ENCODE measurements around the gene MUC20.
"Not testable (repeated sequence)": the region's sequence is repeated elsewhere in the genome, so short reads cannot be mapped to it uniquely, and the experiment has no call there.

The MUC20 gene, protein sequence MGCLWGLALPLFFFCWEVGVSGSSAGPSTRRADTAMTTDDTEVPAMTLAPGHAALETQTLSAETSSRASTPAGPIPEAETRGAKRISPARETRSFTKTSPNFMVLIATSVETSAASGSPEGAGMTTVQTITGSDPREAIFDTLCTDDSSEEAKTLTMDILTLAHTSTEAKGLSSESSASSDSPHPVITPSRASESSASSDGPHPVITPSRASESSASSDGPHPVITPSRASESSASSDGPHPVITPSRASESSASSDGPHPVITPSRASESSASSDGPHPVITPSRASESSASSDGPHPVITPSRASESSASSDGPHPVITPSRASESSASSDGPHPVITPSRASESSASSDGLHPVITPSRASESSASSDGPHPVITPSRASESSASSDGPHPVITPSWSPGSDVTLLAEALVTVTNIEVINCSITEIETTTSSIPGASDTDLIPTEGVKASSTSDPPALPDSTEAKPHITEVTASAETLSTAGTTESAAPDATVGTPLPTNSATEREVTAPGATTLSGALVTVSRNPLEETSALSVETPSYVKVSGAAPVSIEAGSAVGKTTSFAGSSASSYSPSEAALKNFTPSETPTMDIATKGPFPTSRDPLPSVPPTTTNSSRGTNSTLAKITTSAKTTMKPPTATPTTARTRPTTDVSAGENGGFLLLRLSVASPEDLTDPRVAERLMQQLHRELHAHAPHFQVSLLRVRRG

DNA sequence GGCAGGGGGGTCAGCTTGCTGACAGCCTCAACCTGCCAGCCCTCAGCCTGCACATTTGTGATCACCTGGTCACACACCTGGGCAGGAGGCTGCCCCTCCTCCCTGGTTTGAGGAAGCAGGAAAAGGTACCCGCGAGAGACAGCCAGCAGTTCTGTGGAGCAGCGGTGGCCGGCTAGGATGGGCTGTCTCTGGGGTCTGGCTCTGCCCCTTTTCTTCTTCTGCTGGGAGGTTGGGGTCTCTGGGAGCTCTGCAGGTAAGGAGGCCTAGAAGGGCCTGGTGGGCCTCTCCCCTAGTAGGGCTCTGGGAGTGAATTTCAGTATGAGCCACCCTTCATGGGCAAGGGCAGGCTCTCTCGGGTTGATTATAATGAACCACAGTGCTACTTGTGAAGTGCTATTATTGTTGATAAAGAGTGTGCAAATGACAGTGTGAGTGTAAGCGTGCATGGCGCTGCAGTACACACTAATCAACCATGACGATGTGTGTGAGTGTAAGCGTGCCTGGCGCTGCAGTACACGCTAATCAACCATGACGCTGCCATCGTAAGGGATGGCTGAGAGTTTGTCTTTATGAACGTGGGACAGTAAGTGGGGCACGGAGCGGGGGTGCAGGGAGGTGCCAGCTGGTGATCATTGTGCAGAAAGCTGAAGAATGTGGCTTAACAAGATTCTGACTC, at the start of gene MUC20:
Gene MUC20 (plus strand): TSS at position 148 of the 676 bp plus-strand sequence. CDS start 30 bp downstream, at position 178.
- DNase-seq = not testable (repeated sequence)

DNA sequence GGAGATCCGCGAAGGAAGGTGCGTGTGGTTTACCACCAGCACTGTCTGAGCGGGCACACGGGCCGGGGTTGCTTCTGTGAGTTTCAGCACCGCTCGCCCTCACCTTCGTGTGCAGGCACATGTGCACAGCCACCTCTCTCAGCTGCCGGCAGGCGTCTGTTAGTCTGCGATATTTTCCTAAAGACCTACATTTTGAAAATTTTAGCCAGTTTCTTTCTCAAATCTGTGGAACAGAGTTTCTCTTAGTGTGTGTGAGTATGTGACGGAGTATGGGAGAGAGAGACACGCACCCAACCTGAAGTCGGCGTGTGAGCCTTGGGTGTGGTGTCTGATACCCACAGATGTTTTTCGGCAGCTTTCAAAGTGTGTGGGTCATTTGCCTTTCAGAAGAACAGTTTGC, 49.5 kb upstream of the MUC20 start:
- not testable (repeated sequence) for DNase-seq

DNA sequence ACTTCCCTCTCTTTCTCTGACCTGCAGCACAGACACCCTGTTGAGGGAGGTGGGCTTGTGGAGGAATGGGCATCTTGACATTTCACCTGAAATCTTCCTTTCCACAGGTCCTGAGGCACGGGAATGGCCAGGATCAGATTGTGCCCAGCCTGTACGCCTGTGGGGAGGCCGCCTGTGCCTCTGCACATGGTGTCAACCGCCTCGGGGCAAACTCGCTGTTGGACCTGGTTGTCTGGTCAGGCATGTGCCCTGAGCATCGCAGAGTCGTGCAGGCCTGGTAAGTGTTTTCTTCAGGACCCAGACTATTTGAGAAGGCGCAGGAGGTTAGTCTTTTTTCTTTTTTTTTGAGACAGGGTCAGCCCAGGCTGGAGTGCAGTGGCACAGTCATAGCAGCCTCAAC, 47.1 kb upstream of the MUC20 start:
- not testable (repeated sequence) for DNase-seq

DNA sequence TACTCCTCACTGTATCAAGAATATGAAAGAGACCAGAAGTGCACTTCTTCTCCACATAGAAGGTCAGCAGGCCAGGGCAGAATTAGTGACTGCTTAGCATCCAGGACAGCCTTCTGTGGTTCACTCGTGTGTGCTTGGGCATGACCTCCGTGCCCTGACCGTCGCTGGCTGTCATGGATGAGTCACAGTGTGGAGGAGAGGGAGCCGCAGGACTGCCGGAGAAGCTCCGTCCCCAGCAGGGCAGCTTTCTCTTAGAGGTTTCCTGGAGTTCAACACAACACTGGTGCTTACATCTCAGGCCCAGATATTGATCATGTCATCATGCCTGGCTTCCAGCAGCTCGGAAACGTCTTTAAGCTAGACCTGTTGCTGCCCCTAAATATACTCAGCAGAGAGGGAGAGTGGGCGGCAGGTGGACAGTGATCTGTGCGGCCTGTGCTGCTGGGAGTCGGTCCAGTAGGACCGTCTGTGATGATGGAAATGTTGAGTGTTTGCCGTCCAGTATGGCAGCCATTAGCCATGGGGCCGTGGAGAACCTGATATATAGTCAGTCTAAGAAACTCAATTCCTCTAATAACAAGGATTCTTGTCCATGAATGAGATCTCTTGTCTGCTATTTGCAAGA, 42.3 kb upstream of the MUC20 start:
- DNase-seq = not testable (repeated sequence)

DNA sequence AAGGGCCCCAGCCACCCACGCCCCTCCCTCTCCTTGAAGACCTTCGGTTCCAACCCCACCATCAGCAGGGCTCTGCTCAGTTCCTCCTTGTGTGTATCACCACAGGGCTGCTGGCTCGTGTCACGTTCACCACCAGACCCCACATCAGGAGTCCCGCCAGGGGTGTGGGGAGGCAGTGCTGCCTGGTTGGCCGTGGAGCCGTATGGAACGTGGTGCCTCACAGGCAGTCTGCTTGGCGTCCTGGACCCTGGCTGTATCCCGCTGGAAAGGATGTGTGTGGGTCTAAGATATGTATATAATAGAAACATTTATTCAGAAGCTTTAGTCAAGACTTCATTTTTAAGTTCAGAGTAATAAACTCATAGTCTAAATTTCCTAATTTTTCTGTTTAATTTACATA, 40.1 kb upstream of the MUC20 start:
- DNase-seq = not testable (repeated sequence)

DNA sequence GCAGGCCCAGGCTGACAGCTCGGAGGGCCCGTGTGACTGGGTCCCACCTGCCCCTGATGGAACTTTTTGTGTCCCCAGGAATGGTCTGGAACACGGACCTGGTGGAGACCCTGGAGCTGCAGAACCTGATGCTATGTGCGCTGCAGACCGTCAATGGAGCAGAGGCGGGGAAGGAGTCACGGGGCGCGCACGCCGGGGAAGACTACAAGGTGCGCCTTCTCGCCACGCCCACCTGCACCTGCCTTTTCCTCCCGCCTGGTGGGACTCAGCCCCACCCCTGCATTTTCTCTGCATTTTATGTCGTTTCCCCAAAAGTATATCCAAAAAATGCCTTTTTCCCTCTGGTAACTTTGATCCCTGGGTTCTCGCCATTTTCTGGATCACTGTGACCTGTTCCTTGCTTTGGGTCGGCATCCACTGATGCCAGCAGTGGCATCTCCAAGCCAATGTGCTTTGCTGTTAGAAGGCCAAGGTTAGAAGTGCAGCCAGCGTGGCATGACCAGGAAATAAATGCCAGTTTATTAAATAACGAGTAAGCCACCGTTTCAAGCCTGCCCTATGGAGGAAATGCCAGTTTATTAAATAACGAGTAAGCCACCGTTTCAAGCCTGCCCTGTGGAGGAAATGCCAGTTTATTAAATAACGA, 39.2 kb upstream of the MUC20 start:
- not testable (repeated sequence) for DNase-seq

DNA sequence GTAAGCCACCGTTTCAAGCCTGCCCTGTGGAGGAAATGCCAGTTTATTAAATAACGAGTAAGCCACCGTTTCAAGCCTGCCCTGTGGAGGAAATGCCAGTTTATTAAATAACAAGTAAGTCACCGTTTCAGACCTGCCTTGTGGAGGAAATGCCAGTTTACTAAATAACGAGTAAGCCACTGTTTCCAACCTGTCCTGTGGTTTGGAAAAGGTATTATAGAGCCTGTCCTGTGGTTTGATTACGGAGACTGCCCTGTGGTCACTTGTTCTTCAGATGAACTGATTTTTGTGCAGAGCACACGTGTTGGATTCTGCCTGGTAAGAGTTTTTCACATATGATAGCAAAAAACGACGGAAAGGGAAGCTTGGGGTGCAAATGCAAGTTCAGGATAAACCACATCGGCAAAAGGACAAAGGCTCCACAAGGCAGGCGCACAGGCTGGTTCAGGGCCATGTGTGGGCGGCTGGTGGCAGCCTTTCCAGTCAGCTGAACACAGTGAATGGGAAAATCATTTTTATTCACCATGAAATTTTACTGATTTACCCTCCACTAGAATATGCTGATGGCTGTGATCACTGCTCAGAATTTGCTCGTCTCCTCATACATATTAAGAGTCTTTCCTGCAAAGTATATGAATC, 38.6 kb upstream of the MUC20 start:
- not testable (repeated sequence) for DNase-seq

DNA sequence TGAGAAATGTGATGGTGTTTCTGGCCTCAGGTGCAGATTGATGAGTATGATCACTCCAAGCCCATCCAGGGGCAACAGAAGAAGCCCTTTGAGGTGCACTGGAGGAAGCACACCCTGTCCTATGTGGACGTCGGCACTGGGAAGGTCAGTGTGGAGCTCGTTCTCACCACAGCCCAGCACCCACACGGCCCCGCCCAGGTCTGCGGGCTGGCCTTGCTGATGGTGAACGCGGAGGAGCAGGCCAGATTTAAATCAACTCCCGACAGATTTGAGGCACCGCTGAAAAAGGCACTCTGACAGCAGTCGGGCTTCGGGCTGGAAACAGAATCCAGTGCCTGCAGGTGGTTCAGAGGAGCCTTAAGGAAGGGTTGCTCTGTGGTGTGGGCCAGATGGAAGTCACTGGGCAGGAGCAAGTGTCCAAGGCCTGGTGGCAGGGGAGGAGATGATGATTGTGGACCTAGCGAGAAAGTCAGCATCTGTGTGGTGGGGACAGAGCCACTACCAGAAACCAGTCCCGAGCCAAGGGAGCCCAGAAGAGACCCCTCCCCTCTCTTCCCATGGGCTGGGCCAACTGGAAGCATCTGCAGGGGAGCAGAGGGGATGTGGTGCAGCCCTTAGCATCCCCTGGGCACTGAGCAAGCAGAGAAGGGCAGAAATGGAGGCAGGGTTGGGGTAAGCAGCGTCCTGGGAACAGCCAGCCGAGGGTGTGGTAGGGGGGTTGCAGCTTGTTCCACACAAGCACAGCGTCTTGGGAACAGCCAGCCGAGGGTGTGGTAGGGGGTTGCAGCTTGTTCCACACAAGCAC, 36.9 kb upstream of the MUC20 start:
- not testable (repeated sequence) for DNase-seq

DNA sequence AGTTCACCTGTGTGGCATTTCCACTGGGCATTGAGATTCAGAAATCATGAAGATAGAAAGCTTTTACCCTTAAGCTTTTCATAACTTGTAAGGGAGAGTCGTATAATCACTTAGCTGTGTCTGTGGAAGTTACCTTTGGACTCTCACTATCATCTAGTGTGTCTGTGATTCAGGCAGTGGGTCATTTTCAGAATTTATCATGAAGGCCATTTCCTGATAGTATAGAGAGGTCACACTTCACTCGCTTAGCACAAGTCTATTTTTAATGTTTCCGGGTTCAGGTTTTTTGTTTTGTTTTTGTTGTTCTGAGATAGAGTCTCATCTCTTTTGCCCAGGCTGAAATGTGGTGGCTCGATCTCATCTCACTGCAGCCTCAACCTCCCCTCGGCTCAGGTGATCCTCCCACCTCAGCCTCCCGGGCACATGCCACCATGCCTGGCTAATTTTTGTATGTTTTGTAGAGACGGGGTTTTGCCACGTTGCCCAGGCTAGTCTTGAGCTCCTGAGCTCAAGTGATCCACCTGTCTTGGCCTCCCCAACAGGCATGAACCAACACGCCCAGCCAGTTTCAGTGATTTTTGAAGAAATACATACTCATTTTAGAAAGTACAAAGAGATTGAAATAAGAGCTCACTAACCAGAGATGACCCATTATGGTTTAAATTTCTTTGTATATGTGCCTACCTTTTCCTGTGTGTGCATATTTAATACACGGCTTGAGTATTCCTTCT, 36.1 kb upstream of the MUC20 start:
- DNase-seq = not testable (repeated sequence)

DNA sequence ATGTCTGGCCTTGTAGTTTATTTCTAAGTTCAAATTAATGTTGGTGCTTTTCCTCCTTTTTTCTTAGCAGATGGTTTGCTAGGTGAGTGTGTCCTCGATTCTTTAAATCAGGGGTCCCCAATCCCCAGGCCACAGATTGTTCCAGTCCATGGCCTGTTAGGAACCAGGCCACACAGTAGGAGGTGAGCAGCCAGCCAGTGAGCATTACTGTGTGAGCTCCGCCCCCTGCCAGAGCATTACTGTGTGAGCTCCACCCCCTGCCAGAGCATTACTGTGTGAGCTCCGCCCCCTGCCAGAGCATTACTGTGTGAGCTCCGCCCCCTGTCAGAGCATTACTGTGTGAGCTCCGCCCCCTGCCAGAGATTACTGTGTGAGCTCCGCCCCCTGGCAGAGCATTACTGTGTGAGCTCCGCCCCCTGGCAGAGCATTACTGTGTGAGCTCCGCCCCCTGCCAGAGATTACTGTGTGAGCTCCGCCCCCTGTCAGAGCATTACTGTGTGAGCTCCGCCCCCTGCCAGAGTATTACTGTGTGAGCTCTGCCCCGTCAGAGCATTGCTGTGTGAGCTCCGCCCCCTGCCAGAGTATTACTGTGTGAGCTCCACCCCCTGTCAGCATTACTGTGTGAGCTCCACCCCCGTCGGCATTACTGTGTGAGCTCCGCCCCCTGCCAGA, 34.1 kb upstream of the MUC20 start:
- DNase-seq = not testable (repeated sequence)

DNA sequence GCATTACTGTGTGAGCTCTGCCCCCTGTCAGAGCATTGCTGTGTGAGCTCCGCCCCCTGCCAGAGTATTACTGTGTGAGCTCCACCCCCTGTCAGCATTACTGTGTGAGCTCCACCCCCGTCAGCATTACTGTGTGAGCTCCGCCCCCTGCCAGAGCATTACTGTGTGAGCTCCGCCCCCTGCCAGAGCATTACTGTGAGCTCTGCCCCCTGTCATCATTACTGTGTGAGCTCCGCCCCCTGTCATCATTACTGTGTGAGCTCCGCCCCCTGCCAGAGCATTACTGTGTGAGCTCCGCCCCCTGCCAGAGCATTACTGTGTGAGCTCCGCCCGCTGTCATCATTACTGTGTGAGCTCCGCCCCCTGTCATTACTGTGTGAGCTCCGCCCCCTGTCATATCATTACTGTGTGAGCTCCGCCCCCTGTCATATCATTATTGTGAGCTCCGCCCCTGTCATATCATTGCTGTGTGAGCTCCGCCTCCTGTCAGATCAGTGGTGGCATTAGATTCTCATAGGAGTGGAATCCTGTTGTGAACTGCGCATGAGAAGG, 33.5 kb upstream of the MUC20 start:
- not testable (repeated sequence) for DNase-seq

DNA sequence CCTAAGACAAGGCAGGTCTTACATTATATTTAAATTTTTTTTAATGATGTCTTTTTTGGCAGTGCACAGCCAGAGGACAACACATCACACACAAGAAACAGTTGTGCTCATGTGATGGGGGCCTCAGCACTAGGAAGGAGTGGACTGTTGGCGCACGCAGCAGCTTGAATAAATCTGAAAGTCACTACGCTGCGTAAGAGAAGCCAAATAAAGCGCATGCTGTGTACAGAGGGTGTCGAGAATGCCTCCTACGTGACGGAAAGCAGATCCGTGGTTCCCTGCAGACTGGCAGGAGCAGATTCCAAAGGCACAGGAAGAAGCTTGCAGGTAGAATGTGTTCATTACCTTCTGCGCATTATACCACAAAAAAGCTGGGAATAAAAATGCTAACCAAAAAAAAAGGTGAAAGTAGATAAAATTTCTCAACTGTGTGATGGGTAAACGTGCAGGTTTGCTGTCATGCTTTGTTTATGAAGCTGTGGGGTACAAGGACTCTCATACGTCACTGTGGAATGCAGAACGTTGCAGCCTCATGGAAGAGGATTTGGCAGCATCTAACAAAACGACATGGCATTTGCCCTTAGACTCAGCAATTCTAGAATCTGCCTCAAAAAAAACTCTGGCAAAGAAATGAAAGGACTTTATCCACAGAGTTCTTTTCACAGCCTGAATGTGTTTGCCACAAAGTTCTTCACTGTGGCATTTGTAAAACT, 32.2 kb upstream of the MUC20 start:
- DNase-seq = not testable (repeated sequence)

DNA sequence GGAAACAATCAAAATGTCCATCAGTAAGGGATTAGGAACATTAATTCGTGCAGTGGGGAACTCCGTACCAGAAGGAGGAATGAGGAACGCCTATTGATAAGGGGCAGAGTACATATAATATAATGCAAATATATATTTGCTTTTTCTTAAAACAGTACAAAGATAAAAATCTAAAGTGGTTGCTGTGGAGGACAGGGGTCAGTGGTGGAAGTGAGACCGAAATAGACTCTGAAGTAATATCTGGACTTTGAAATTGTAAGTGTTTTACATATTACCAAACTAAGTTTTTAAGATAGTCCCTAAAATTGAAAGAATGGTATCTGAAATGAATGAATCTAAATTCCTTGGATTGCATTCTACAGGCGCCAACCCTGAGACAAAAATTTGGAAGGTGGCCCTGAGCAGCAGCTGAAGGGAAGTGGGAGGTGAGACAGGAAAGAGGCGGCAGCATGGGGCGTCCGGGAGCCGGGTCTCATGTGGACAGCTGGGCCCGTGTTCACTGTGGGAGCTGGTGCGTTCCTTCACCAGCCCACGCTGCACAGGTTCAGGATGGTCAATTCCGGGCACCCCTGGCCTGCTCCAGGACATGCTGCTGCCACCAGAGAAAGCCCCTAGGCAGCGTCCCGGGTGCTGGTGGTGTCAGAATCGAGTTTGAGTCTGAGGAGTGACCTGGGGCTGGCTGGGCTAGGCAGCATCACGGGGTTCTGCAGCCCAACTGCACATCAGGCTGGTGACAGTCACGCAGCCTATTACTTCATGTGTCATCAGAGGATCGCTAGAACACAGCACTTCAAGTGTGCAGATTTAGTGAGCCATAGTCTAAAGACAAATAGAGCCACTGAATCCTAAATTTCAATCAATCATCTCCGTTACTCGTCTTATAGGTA, 31.4 kb upstream of the MUC20 start:
- DNase-seq = not testable (repeated sequence)

DNA sequence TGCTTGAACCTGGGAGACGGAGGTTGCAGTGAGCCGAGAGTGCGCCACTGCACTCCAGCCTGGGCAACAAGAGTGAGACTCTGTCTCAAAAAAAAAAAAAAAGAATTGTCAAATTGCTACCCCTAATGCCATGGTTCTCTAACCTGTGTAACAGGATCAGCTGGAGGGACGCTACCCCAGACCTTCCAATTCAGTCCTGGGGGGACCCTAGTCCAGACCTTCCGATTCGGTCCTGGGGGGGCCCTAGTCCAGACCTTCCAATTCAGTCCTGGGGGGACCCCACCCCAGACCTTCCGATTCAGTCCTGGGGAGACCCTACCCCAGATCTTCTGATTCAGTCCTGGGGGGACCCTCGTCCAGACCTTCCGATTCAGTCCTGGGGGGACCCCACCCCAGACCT, 29.8 kb upstream of the MUC20 start:
- DNase-seq = no peak

DNA sequence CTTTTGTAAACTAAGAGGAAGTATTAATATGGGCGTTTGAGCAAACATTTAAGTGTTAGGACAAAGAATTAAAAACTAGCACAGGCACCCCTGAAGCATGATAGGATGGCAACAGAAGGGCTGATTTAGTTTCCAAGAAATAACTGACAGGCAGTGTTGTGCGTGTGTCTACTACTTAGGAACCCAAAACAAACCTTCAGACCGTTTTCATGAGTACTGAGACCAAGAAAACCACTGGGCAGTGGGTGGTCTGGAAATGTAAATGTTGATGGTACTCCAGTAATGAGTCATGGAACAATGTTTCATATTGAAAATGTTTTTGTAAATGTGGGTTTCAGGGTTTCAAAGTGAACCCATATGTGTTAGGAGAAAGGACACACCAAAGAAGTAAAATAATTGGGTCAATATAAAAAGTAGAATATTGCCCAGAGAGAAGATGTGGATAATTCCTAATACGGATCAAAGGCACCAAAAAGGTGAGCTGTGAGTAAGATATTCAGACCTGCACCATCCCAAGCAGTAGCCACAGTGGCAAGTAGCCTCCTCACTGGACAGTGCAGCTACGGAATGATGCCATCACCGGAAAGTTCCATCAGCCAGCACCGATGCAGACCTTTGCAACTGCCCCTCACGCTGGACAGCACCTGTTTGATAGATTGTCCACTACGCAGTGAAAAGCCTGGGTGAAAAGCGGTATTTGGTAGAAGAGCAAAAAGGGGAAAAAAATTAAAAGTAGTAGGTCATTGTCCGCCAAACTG, 29.0 kb upstream of the MUC20 start:
- not testable (repeated sequence) for DNase-seq

DNA sequence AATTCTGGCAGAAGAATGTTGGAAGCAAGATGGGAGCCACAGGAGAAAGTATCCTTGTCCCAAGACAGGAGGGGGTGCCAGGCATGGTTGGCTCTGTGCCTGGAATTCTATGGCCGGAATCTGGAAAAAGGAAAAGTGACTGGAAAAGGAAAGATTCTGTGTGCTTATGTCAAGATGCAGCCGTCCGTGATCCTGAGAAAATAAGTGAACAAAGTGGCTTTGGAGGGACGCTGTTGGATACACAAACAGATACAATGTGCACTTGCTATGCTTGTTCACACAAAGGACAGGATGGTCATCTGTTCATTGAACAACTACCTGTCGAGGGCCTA, 28.5 kb upstream of the MUC20 start:
- no peak for DNase-seq

DNA sequence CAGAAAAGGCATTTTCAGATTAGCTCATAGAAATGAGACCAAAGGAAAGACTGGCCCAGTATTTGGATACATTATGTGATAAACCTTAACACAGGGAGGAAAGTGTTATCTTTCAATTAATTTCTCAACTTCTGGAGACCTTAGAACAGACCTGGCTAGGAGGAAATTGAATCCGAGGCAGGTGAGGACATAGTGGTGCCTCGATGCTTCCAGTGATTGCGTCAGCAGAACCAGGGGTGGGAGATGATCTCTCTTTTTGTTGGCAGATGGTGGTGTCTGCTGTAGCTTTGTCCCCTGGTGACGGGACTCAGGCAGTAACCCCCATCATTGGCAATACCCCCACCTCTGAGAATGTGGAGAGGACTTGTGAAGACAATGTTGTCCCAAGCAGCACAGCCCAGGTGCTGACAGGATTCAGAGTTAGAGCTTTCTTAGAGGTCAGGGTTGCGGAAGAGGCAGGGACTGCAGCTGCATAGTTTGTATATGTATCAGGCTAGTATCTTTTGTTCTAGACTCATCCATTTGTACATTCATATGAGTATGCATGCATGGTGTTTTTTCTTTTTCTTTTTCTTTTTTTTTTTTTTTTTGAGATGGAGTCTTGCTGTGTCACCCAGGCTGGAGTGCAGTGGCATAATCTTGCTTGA, 27.9 kb upstream of the MUC20 start:
- no peak for DNase-seq

Measured in fibroblast of skin of right quadriceps (primary cell).